ENCODE measurements around the gene BBS9. TPM values are rescaled to one million over a fixed set of nuclear protein-coding genes. Genes with fewer than 3 reads are reported as not detected.
"Not testable (repeated sequence)": the region's sequence is repeated elsewhere in the genome, so short reads cannot be mapped to it uniquely, and the experiment has no call there.

The BBS9 gene
- total RNA-seq, 1 donor from 2014 or later = 28.4 TPM

- H3K27me3 ChIP-seq (ENCODE audit: low read depth) = no peaks in the 10 kb centered on the region
- H3K4me3 ChIP-seq = no peak overlapping the region
- no peak overlapping the region for H3K27ac ChIP-seq
- H3K36me3 ChIP-seq = no peaks in the 10 kb centered on the region
- ATAC-seq (no peak), DNase-seq (no peak)
- H3K9me3 ChIP-seq = no peaks in the 10 kb centered on the region
- H3K4me1 ChIP-seq = no peaks in the 10 kb centered on the region
- intact Hi-C loops (cut with DNase I) = no loop called here
- TF ChIP-seq CTCF (IDR thresholded peaks at IDR 0.05) = no peak
Measured at GRCh38 chr7:33471636-33472242, 342.4 kb downstream of the BBS9 start.

DNA sequence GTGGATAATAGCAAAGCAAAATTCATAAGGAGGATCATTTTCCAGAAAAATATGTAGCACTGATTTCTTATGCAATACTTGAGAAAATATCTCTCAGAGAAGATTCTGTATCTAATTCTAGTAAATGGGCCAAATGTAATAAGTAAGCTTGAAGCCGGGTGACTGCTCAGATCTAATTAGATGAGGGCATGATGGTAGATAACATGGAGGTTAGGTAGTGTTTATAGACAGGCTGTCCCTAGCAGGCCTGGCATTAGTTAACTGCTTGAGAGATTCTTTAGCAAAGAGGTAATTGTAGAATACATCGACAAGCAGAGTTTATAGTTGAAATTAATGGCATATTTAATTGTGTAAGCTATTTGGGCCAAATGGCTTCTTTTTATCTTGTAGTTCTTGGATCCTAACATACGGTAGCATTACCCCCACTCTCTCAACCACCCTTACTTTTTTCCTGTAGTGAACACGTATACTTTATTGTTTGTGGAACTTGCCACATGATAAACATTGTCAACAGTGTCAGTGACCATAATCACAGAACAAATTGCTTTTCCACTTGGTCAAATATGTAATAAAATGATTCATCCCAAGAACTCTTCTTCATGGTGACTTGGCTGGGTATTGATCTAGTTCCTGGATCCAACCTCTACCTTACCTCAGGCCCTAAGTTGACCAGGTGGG, 343.1 kb downstream of the BBS9 start:
- no peaks in the 10 kb centered on the region for H3K4me1 ChIP-seq
- H3K9me3 ChIP-seq = no peaks in the 10 kb centered on the region
- no peak overlapping the region for H3K4me3 ChIP-seq
- no peak for DNase-seq
- no peaks in the 10 kb centered on the region for H3K27me3 ChIP-seq (ENCODE audit: low read depth)
- intact Hi-C loops (cut with DNase I) = no loop called here
- TF ChIP-seq CTCF (IDR thresholded peaks at IDR 0.05) = no peak
- H3K27ac ChIP-seq = no peak overlapping the region
- H3K36me3 ChIP-seq = no peaks in the 10 kb centered on the region
- no peak for ATAC-seq

DNA sequence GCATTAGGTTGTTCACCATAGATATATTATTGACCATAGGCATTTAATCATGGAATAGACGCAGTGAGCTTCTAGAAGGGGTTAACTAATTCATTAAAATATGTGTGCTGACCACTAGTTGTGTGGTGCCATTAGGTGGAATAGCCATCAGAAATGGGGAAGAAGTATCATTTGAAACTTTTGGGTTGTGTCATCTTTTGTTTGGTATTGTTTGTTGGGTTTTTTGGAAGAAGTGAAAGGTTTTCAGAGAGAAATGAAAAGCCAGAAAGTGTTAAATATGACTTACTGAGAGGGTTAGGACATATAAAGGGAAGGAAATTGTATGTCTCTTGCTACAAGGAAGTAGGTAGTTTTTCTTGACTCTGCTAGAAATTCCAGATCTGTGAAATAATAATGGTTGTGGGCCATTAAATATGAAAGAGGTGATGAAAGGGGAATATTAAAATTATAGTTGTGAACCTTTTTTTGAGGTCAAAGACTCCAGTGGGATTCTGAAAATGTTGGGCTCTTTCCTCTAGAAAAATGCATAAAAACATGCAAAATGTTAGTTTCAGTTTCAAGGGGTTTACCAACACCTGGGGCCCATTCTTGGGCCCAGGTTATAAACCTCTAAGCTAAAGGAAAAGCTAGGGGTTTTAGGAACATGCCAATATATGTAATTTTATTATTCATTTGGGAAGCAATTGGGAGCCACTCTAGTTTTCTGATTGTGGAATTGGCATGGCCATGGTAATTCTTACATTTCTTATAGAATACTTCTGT, 348.5 kb downstream of the BBS9 start:
- intact Hi-C loops (cut with DNase I) = no loop called here
- no peak for ATAC-seq
- no peak overlapping the region for H3K27ac ChIP-seq
- H3K9me3 ChIP-seq = no peaks in the 10 kb centered on the region
- H3K4me1 ChIP-seq = no peaks in the 10 kb centered on the region
- no peak for DNase-seq
- no peaks in the 10 kb centered on the region for H3K27me3 ChIP-seq (ENCODE audit: low read depth)
- H3K4me3 ChIP-seq = no peak overlapping the region
- TF ChIP-seq CTCF (IDR thresholded peaks at IDR 0.05) = no peak
- no peaks in the 10 kb centered on the region for H3K36me3 ChIP-seq

DNA sequence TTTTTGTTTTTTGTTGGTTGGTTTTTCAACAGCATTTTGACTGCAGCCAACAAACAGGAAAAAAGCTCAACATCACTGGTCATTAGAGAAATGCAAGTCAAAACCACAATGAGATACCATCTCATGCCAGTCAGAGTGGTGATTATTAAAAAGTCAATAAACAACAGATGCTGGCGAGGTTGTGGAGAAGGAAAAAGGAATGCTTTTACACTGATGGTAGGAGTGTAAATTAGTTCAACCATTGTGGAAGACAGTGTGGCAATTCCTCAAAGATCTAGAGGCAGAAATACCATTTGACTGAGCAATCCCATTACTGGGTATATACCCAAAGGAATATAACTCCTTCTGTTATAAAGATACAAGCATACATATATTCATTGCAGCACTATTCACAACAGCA, 355.1 kb downstream of the BBS9 start:
- DNase-seq; H3K4me1 ChIP-seq; H3K36me3 ChIP-seq; H3K9me3 ChIP-seq; H3K4me3 ChIP-seq; ATAC-seq; H3K27ac ChIP-seq; intact Hi-C loops (cut with DNase I); H3K27me3 ChIP-seq (ENCODE audit: low read depth): not testable (repeated sequence)

DNA sequence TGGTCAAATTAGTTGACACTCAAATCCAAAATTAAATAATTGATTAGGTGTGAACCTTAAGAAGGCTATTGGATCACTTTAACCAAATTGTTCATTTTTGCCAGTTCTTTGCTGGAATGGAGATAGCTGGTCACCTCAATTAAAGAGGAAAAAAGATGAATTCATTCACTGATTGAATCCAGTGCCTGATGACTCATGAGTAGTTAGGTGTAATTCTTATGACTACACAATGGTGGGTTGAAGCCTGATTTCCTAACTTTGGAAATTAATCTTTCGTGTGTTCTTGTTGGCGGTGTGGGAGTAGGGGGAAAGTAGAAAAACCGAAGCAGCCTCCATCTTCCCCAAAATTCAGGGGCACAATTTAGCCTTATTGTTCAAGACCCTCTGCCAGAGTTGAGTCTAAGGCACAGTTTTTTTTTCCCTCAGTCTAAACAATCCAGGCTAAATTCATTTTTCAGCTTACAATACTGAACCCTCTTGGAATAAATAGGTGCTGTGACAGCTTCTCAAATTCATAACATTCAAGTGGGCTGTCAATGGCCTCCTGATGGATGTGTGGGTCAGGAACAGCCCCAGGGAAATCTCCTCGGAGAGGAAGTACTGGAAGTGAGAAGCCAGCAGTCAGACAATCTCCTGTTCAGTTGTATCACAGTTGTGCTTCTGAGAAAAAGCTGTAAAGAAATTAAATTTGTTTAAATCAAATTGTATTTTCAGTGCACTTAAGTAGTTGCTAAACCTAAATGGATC, 356.6 kb downstream of the BBS9 start:
- no peaks in the 10 kb centered on the region for H3K27me3 ChIP-seq (ENCODE audit: low read depth)
- no peaks in the 10 kb centered on the region for H3K4me1 ChIP-seq
- ATAC-seq = no peak
- H3K4me3 ChIP-seq = no peak overlapping the region
- DNase-seq = no peak
- no peaks in the 10 kb centered on the region for H3K36me3 ChIP-seq
- H3K9me3 ChIP-seq = no peaks in the 10 kb centered on the region
- intact Hi-C loops (cut with DNase I) = no loop called here
- H3K27ac ChIP-seq = no peak overlapping the region
- TF ChIP-seq CTCF (IDR thresholded peaks at IDR 0.05) = no peak
